HEK293 (cell line): ENCODE measurements around the gene GAB3.

Source experiments
- CTCF ChIA-PET: fragments of 350-600 bp; formaldehyde crosslinking; extraction: SDS; loops from one replicate; lab custom pipeline; 2021; ENCODE audit warnings: antibody characterized with exemption; lab: Yijun Ruan, JAX
- POLR2A ChIA-PET: fragments of 300-600 bp; formaldehyde crosslinking; extraction: SDS; loops from one replicate; lab custom pipeline; 2020; ENCODE audit warnings: antibody characterized with exemption, inconsistent platforms; lab: Yijun Ruan, JAX
- H3K27ac ChIP-seq: fragments of 200-500 bp; sonication (Bioruptor generic); 2 replicates; pipeline ENCODE4 v1.5.1; 2014; ENCODE audit warnings: low read depth, low read length, control low read depth, inconsistent platforms; ENCODE audit errors: extremely low read depth
- H3K36me3 ChIP-seq, 2 experiments: fragments of 200-500 bp in 1 of 2; sonication (Bioruptor generic) in 1 of 2; 1 replicate in 1 of 2; 2 replicates in 1 of 2; pipeline ENCODE4 v1.5.1; 2014 to 2017; ENCODE audit warnings: inconsistent platforms in 2 of 2, low read length in 2 of 2; ENCODE audit not compliant: control insufficient read depth in 2 of 2, insufficient read depth in 1 of 2
- H3K4me1 ChIP-seq: fragments of 200-500 bp; sonication (Bioruptor generic); 2 replicates; pipeline ENCODE4 v1.5.1; 2014; ENCODE audit warnings: mild to moderate bottlenecking, low read length, inconsistent platforms; ENCODE audit not compliant: control insufficient read depth, insufficient read depth
- H3K4me3 ChIP-seq: 2 replicates; pipeline ENCODE4 v1.5.1; 2011; ENCODE audit warnings: low read depth, mild to moderate bottlenecking, control low read depth, low read length, moderate library complexity
- H3K9me3 ChIP-seq: fragments of 200-500 bp; sonication (Bioruptor generic); 2 replicates; pipeline ENCODE4 v1.5.1; 2014; ENCODE audit warnings: low read depth, low read length, inconsistent platforms; ENCODE audit not compliant: control insufficient read depth, insufficient read depth
- ATF2 ChIP-seq: fragments of 450-650 bp; formaldehyde crosslinking; IDR thresholded peaks from 2 replicates; pipeline ENCODE4 v1.5.1; 2016; ENCODE audit warnings: missing biosample characterization, missing genetic modification characterization, low read depth
- CTCF ChIP-seq: fragments of 450-650 bp; formaldehyde crosslinking; IDR thresholded peaks from 2 replicates; pipeline ENCODE4 v1.5.1; 2016; ENCODE audit warnings: missing biosample characterization, missing genetic modification characterization
- GLI2 ChIP-seq: fragments of 450-650 bp; formaldehyde crosslinking; IDR thresholded peaks from 2 replicates; pipeline ENCODE4; 2017; ENCODE audit warnings: missing biosample characterization, missing genetic modification characterization, low read depth, borderline replicate concordance
- GLIS2 ChIP-seq: fragments of 450-650 bp; formaldehyde crosslinking; IDR thresholded peaks from 2 replicates; pipeline ENCODE4 v1.5.1; 2016; ENCODE audit warnings: missing biosample characterization, missing genetic modification characterization
- OSR2 ChIP-seq: fragments of 450-650 bp; formaldehyde crosslinking; IDR thresholded peaks from 2 replicates; pipeline ENCODE4 v1.5.1; 2016; ENCODE audit warnings: missing biosample characterization, missing genetic modification characterization
- PRDM1 ChIP-seq: fragments of 450-650 bp; formaldehyde crosslinking; IDR thresholded peaks from 2 replicates; pipeline ENCODE4; 2016; ENCODE audit warnings: missing biosample characterization, missing genetic modification characterization
- SP2 ChIP-seq: fragments of 450-650 bp; formaldehyde crosslinking; IDR thresholded peaks from 2 replicates; pipeline ENCODE4 v1.5.1; 2016; ENCODE audit warnings: missing biosample characterization, missing genetic modification characterization
- ZBTB7A ChIP-seq: fragments of 450-650 bp; formaldehyde crosslinking; IDR thresholded peaks from 2 replicates; pipeline ENCODE4 v1.5.1; 2016; ENCODE audit warnings: low read depth, missing biosample characterization, missing genetic modification characterization
- ZNF10 ChIP-seq: fragments of 450-650 bp; formaldehyde crosslinking; IDR thresholded peaks from 2 replicates; pipeline ENCODE4 v1.5.1; 2017; ENCODE audit warnings: missing biosample characterization, missing genetic modification characterization
- ZNF175 ChIP-seq: fragments of 450-650 bp; formaldehyde crosslinking; IDR thresholded peaks from 2 replicates; pipeline ENCODE4 v1.5.1; 2016; ENCODE audit warnings: missing biosample characterization, missing genetic modification characterization
- ZNF214 ChIP-seq: fragments of 450-650 bp; formaldehyde crosslinking; IDR thresholded peaks from 2 replicates; pipeline ENCODE4 v1.5.1; 2017; ENCODE audit warnings: missing biosample characterization, mild to moderate bottlenecking, missing genetic modification characterization, borderline replicate concordance
- ZNF23 ChIP-seq: fragments of 450-650 bp; formaldehyde crosslinking; IDR thresholded peaks from 2 replicates; pipeline ENCODE4 v1.5.1; 2016; ENCODE audit warnings: missing biosample characterization, missing genetic modification characterization, borderline replicate concordance
- ZNF266 ChIP-seq: fragments of 450-650 bp; formaldehyde crosslinking; IDR thresholded peaks from 2 replicates; pipeline ENCODE4 v1.5.1; 2016; ENCODE audit warnings: missing biosample characterization, missing genetic modification characterization, low read depth
- ZNF391 ChIP-seq: fragments of 450-650 bp; formaldehyde crosslinking; IDR thresholded peaks from 2 replicates; pipeline ENCODE4 v1.5.1; 2016; ENCODE audit warnings: low read depth, missing biosample characterization, missing genetic modification characterization, borderline replicate concordance
- ZNF426 ChIP-seq: fragments of 450-650 bp; formaldehyde crosslinking; IDR thresholded peaks from 2 replicates; pipeline ENCODE4 v1.5.1; 2017; ENCODE audit warnings: missing biosample characterization, missing genetic modification characterization, mild to moderate bottlenecking, inconsistent platforms, moderate library complexity
- ZNF510 ChIP-seq: fragments of 450-650 bp; formaldehyde crosslinking; IDR thresholded peaks from 2 replicates; pipeline ENCODE4 v1.5.1; 2018; ENCODE audit warnings: mild to moderate bottlenecking, missing genetic modification characterization, missing biosample characterization; ENCODE audit not compliant: insufficient replicate concordance
- ZNF561 ChIP-seq: fragments of 450-650 bp; IDR thresholded peaks from 2 replicates; pipeline ENCODE4 v1.5.1; 2018; ENCODE audit warnings: missing biosample characterization, missing genetic modification characterization, borderline replicate concordance
- ZNF792 ChIP-seq: fragments of 450-650 bp; formaldehyde crosslinking; IDR thresholded peaks from 2 replicates; pipeline ENCODE4 v1.5.1; 2016; ENCODE audit warnings: missing biosample characterization, missing genetic modification characterization
- TF ChIP-seq, protein P1 (sequence below): fragments of 450-650 bp; formaldehyde crosslinking; conservative IDR thresholded peaks from 2 replicates; pipeline ENCODE4 v1.5.1; 2016; ENCODE audit warnings: low read depth, missing biosample characterization, missing genetic modification characterization
- TF ChIP-seq, protein P2 (sequence below): fragments of 450-650 bp; IDR thresholded peaks from 2 replicates; pipeline ENCODE4 v1.5.1; 2018; ENCODE audit warnings: missing biosample characterization, mild to moderate bottlenecking, missing genetic modification characterization

The GAB3 gene

GRCh38 chrX:154729439-154729838, 21.4 kb downstream of the GAB3 start (continued):
- TF ChIP-seq, protein P1, sequence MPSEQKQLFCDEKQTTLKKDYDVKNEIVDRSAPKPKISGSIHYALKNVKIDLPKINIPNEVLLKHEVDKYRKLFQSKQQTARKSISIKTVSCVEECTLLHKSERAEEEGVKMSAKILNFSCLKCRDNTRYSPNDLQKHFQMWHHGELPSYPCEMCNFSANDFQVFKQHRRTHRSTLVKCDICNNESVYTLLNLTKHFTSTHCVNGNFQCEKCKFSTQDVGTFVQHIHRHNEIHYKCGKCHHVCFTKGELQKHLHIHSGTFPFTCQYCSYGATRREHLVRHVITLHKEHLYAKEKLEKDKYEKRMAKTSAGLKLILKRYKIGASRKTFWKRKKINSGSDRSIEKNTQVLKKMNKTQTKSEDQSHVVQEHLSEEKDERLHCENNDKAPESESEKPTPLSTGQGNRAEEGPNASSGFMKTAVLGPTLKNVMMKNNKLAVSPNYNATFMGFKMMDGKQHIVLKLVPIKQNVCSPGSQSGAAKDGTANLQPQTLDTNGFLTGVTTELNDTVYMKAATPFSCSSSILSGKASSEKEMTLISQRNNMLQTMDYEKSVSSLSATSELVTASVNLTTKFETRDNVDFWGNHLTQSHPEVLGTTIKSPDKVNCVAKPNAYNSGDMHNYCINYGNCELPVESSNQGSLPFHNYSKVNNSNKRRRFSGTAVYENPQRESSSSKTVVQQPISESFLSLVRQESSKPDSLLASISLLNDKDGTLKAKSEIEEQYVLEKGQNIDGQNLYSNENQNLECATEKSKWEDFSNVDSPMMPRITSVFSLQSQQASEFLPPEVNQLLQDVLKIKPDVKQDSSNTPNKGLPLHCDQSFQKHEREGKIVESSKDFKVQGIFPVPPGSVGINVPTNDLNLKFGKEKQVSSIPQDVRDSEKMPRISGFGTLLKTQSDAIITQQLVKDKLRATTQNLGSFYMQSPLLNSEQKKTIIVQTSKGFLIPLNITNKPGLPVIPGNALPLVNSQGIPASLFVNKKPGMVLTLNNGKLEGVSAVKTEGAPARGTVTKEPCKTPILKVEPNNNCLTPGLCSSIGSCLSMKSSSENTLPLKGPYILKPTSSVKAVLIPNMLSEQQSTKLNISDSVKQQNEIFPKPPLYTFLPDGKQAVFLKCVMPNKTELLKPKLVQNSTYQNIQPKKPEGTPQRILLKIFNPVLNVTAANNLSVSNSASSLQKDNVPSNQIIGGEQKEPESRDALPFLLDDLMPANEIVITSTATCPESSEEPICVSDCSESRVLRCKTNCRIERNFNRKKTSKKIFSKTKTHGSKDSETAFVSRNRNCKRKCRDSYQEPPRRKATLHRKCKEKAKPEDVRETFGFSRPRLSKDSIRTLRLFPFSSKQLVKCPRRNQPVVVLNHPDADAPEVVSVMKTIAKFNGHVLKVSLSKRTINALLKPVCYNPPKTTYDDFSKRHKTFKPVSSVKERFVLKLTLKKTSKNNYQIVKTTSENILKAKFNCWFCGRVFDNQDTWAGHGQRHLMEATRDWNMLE (tag by site-specific recombination): no peak
- no peak for TF ChIP-seq ZNF266
- no peak for TF ChIP-seq ZNF391 (tag by site-specific recombination)

GRCh38 chrX:154728431-154729190, 22.3 kb downstream of the GAB3 start:
- no peak overlapping the region for H3K27ac ChIP-seq
- CTCF ChIA-PET: interaction anchor here (0.6 to 7.5 kb wide), 5 partner anchors 9 to 959 kb away, joined by 3 to 46 read pairs (median 3); no protein-coding TSS in a partner anchor
- peaks cover 7% of the 10 kb centered on the region; the same call in 1 of the 2 replicates for H3K4me1 ChIP-seq
- POLR2A ChIA-PET: no interaction called here
- TF ChIP-seq CTCF (no peak), ZNF10 (tag by site-specific recombination) (no peak), ZNF175 (tag by site-specific recombination) (no peak), SP2 (tag by site-specific recombination) (no peak), ZNF561 (no peak), ZNF510 (tag by site-specific recombination) (no peak), ATF2 (tag by site-specific recombination) (no peak), ZNF214 (tag by site-specific recombination) (no peak), OSR2 (tag by site-specific recombination) (no peak), GLIS2 (tag by site-specific recombination) (no peak), PRDM1 (tag by site-specific recombination) (no peak), GLI2 (tag by site-specific recombination) (no peak), ZNF23 (tag by site-specific recombination) (no peak), ZNF426 (tag by site-specific recombination) (no peak), ZNF792 (tag by site-specific recombination) (no peak), ZBTB7A (tag by site-specific recombination) (no peak)
- TF ChIP-seq, protein P2, sequence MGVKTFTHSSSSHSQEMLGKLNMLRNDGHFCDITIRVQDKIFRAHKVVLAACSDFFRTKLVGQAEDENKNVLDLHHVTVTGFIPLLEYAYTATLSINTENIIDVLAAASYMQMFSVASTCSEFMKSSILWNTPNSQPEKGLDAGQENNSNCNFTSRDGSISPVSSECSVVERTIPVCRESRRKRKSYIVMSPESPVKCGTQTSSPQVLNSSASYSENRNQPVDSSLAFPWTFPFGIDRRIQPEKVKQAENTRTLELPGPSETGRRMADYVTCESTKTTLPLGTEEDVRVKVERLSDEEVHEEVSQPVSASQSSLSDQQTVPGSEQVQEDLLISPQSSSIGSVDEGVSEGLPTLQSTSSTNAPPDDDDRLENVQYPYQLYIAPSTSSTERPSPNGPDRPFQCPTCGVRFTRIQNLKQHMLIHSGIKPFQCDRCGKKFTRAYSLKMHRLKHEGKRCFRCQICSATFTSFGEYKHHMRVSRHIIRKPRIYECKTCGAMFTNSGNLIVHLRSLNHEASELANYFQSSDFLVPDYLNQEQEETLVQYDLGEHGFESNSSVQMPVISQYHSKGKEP (tag by site-specific recombination): no peak
- no peaks in the 10 kb centered on the region for H3K36me3 ChIP-seq
- H3K4me3 ChIP-seq: no peak overlapping the region
- no peaks in the 10 kb centered on the region for H3K9me3 ChIP-seq
